GM13976 (cell line): Measurements from ENCODE around the gene RAB8A.
A peak's percentile ranks its signal among the peaks of the same experiment; 100 is the strongest.

Experiments used
- DNase-seq: peaks from one replicate; pipeline ENCODE4 v3.0.0; 2012; ENCODE audit warnings: low spot score
- in situ Hi-C: fragments of 300-500 bp; cut with MboI; formaldehyde crosslinking; loops from one replicate; pipeline ENCODE4 v1.12.0; 2022; ENCODE audit warnings: low sequenced_read_pairs, mixed read lengths, inconsistent platforms; ENCODE audit not compliant: unreplicated experiment
- TF ChIP-seq, protein P1 (sequence below): IDR thresholded peaks from 2 replicates; pipeline ENCODE4 v1.5.1; 2012; ENCODE audit warnings: borderline replicate concordance, mild to moderate bottlenecking; ENCODE audit not compliant: insufficient read depth; ENCODE audit errors: extremely low read depth, missing control alignments, control extremely low read depth

RAB8A gene

DNA sequence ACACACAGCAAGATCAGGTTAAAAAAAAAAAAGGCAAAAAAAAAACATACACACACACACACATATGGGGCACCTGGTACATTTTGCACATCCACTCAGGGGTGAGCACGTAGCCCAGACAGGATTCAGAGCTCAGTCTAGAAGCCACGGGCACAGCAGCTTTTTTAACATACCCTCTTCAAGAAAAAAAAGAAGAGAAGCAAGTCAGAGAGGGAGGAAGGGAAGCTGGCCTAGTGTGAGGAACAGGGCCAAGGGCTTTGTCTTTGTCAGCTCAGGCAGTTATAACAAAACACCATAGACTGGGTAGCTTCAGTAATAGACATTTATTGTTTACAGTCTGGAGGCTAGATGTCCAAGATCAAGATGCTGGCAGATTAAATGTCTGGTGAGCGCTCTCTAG lies 37.7 kb upstream of the RAB8A start:
- DNase-seq: no peak
- in situ Hi-C loops: no loop called here
- TF ChIP-seq, protein P1, sequence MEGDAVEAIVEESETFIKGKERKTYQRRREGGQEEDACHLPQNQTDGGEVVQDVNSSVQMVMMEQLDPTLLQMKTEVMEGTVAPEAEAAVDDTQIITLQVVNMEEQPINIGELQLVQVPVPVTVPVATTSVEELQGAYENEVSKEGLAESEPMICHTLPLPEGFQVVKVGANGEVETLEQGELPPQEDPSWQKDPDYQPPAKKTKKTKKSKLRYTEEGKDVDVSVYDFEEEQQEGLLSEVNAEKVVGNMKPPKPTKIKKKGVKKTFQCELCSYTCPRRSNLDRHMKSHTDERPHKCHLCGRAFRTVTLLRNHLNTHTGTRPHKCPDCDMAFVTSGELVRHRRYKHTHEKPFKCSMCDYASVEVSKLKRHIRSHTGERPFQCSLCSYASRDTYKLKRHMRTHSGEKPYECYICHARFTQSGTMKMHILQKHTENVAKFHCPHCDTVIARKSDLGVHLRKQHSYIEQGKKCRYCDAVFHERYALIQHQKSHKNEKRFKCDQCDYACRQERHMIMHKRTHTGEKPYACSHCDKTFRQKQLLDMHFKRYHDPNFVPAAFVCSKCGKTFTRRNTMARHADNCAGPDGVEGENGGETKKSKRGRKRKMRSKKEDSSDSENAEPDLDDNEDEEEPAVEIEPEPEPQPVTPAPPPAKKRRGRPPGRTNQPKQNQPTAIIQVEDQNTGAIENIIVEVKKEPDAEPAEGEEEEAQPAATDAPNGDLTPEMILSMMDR: no peak

DNA sequence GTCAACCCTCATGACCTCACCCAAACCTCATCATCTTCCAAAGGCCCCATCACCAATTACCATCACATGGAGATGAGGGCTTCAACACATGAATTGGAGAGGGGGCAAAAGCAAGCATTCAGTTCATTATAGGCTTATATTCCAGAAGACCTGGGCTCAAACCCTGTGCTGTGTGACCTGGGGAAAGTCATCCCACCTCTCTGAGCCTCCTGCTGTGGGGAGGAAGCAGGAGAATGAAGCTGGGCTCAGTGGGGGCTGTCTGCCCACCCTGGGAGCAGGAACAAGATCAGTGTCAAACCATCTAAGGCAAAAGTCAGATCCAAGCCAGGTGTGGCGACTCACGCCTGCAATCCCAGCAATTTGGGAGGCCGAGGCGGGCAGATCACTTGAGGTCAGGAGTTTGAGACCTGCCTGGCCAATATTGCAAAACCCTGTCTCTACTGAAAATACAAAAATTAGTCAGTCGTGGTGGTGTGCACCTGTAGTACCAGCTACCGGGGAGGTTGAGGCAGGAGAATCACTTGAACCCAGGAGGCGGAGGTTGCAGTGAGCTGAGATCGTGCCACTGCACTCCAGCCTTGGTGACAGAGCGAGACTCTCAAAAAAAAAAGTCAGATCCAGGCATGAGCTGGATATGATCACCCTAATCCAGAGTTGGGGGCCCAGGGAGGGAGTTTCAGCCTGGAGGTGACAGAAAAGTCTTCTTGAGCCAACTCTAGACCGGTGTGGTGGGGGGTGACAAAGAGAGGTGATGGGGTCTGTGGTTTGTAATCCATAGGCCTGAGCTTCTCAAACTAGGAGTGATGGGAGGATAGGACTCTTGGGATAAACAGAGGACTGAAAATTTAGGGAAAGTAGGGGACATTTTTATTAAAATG lies 37.0 kb upstream of the RAB8A start:
- DNase-seq: no peak
- TF ChIP-seq, protein P1: no peak
- in situ Hi-C loops: no loop called here

DNA sequence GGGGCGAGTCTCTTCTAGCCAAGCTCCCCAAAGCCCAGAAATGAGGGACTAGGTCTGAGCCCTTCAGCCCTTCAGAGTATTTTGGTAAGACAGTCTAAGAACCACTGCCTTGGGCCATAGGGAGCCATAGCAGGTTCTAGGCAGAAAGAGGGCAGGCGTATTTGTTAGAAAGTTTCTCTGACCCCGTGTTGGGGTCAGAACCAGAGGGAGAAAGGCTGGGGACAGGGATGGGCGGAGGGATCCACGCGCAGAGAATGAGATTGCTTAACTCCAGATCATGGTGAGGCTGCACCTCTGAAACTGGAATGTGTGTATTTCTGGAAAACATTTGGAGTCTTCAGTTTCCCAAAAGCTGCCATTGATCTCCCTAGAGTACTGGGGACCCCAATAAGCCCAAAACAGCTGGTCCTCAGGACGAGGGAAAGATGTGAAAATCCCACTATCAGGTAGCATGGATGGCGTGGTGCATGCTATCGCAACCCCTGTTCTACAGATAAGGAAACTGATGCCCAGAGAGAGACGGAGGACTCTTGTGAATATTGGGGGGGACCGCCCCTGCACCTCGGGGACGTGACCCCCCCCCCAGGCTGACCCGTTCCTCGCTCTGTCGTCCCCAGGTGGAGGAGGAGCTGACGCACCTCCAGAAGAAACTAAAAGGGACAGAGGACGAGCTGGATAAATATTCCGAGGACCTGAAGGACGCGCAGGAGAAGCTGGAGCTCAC lies 36.1 kb upstream of the RAB8A start:
- TF ChIP-seq, protein P1: no peak
- in situ Hi-C loops: no loop called here
- DNase-seq: no peak

DNA sequence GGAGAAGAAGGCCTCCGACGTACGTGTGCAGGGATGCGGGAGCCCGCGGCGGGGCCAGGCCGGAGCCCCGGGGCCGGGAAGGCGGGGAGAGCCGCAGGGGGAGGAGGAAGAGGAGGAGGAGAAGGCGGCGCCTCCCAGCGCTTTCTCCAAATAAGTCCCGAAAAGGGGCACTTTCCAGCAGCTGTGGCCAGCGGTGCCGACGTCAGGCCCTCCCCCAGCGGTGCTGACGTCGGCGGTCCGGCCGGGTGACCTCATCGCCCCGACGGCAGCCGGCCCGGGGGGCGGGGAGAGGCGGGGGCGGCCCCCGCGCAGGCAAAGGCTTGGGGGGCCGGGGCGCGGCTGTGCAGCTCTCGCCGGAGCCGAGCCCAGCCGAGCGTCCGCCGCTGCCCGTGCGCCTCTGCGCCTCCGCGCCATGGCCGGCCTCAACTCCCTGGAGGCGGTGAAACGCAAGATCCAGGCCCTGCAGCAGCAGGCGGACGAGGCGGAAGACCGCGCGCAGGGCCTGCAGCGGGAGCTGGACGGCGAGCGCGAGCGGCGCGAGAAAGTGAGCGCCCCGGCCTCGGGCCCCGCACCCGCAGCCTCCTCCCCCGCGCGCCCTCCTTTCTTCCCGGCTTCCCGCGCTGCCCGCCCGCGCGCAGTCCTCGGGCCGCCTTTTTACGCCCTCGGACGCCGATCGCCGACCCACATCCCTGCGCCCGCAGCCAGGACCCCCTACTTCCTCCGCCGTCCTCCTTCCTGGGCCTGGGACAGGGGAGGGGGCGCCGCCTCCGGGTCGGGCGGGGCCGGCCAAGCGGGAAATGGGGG lies 35.3 kb upstream of the RAB8A start, which contains the start of gene TPM4:
Gene TPM4, plus strand, starts transcription at position 342 of the 804 bp plus-strand sequence. Its CDS starts 71 bp downstream, at position 413.
- TF ChIP-seq, protein P1: no peak
- in situ Hi-C loops: no loop called here
- peak; percentile 93 for DNase-seq

DNA sequence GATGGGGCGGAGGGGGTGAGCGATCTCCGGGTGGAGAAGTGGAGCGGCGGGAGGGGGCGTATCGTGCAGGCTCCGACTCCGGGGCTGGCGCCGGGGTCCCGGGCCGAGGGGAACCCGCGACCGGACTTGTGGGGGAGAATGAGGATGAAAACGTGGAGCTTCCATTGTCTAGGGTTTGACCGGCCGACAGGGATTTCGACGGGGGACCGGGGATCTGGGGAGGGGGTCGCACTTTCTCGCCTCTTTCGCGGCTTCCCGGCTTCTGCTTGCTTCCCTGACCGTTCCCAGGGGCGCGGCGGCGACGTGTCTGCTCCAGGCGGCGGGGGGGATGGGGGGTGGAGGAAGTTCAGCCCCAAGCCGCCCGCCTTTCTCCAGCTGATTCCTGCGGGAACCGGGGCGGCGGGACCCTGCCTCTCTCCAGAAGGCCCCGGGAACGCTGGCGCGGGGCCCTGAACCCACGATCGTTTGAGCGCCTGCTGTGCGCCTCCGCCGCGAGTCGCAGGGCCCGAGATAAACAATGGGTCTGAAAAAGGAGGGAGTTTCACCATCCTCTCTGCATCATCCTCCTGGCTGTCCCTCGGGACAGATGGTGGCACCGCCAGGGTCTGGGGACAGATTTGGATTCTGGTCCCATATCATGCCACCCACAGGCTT lies 34.6 kb upstream of the RAB8A start:
- no peak for DNase-seq
- TF ChIP-seq, protein P1: no peak
- in situ Hi-C loops: no loop called here
